HepG2 (cell line): ENCODE data around the gene SEMA7A. TPM values are rescaled to one million over a fixed set of nuclear protein-coding genes. Genes with fewer than 3 reads are reported as not detected.
A peak's percentile ranks its signal among the peaks of the same experiment; 100 is the strongest.

ENCODE experiments used
- HNF4G ChIP-seq, 2 experiments: sonication (generic) in 1 of 2; formaldehyde crosslinking in 1 of 2; IDR thresholded peaks; 2 replicates each; pipeline versions ENCODE4 v1.4.0 to v1.6.1; 2011 to 2020; ENCODE audit warnings: borderline replicate concordance in 2 of 2, low read depth in 2 of 2, mild to moderate bottlenecking in 2 of 2, low read length in 1 of 2, missing genetic modification reagents in 1 of 2, moderate library complexity in 1 of 2
- KAT8 ChIP-seq: IDR thresholded peaks from 2 replicates; pipeline ENCODE4 v1.6.1; 2016; ENCODE audit warnings: missing genetic modification reagents, missing compliant biosample characterization
- NR2F6 ChIP-seq, 2 experiments: IDR thresholded peaks; 2 replicates each; pipeline ENCODE4 v1.6.1; 2016; ENCODE audit warnings: antibody characterized with exemption in 1 of 2, mild to moderate bottlenecking in 1 of 2
- SNAI1 ChIP-seq: sonication (generic); formaldehyde crosslinking; IDR thresholded peaks from 2 replicates; pipeline ENCODE4 v1.5.0; 2020; ENCODE audit warnings: mild to moderate bottlenecking, missing genetic modification reagents, borderline replicate concordance
- TOE1 ChIP-seq: sonication (generic); formaldehyde crosslinking; IDR thresholded peaks from 2 replicates; pipeline ENCODE4 v1.4.0; 2020; ENCODE audit warnings: mild to moderate bottlenecking, missing genetic modification reagents
- ZMYM2 ChIP-seq: sonication (generic); formaldehyde crosslinking; IDR thresholded peaks from 2 replicates; pipeline ENCODE4 v1.8.0; 2022; ENCODE audit warnings: mild to moderate bottlenecking, missing genetic modification reagents
- ZNF253 ChIP-seq: sonication (generic); formaldehyde crosslinking; IDR thresholded peaks from 2 replicates; pipeline ENCODE4 v1.8.0; 2022; ENCODE audit warnings: mild to moderate bottlenecking, missing genetic modification reagents, borderline replicate concordance
- ZNF556 ChIP-seq: sonication (generic); formaldehyde crosslinking; IDR thresholded peaks from 2 replicates; pipeline ENCODE4 v1.4.0; 2020; ENCODE audit warnings: mild to moderate bottlenecking, missing genetic modification reagents, borderline replicate concordance
- ZNF720 ChIP-seq: sonication (generic); formaldehyde crosslinking; IDR thresholded peaks from 2 replicates; pipeline ENCODE4 v1.4.0; 2020; ENCODE audit warnings: missing genetic modification reagents
- ZNF788 ChIP-seq: sonication (generic); formaldehyde crosslinking; IDR thresholded peaks from 2 replicates; pipeline ENCODE4 v1.5.0; 2020; ENCODE audit warnings: mild to moderate bottlenecking, missing genetic modification reagents, borderline replicate concordance
- polyA plus RNA-seq, 8 experiments: library from polyadenylated mRNA; depleted of rRNA in 3 of 8; stranded (reverse) in 7 of 8; unstranded in 1 of 8; fragments of >200 nt; fragmentation: Illumina TruSeq in 4 of 8; extraction: Trizol in 4 of 8; gene quantifications; 2 replicates each; pipeline versions ENCODE4 v1.2.1 to v1.2.3, GENCODE V29; 2011 to 2016; ENCODE audit warnings: low read depth in 4 of 8, missing spikeins in 1 of 8, mixed read lengths in 1 of 8; ENCODE audit not compliant: insufficient read depth in 1 of 8
- total RNA-seq, 5 experiments: library from RNA; depleted of rRNA; stranded (reverse); fragments of >200 nt; fragmentation: Illumina TruSeq; extraction: Trizol; gene quantifications; 2 replicates each; pipeline ENCODE4 v1.2.3, GENCODE V29; 2016; ENCODE audit warnings: low read depth in 1 of 5
- TF ChIP-seq, protein P1 (sequence below): sonication (generic); formaldehyde crosslinking; IDR thresholded peaks from 2 replicates; pipeline ENCODE4 v1.5.1; 2020; ENCODE audit warnings: mild to moderate bottlenecking, missing genetic modification reagents, moderate library complexity
- TF ChIP-seq, protein P2 (sequence below): sonication (generic); formaldehyde crosslinking; IDR thresholded peaks from 2 replicates; pipeline ENCODE4 v1.9.0; 2022; ENCODE audit warnings: missing genetic modification reagents, mild to moderate bottlenecking, borderline replicate concordance
- TF ChIP-seq, protein P3 (sequence below): sonication (generic); formaldehyde crosslinking; IDR thresholded peaks from 2 replicates; pipeline ENCODE4 v1.4.0; 2020; ENCODE audit warnings: mild to moderate bottlenecking, missing genetic modification reagents
- TF ChIP-seq, protein P4 (sequence below): sonication (generic); formaldehyde crosslinking; IDR thresholded peaks from 2 replicates; pipeline ENCODE4 v1.8.0; 2022; ENCODE audit warnings: mild to moderate bottlenecking, missing genetic modification reagents, borderline replicate concordance
- TF ChIP-seq, protein P5 (sequence below): IDR thresholded peaks from 2 replicates; pipeline ENCODE4 v1.6.1; 2016; ENCODE audit warnings: low read depth

The SEMA7A gene
- total and polyA plus RNA-seq, 2 of the 13 experiments (the other 11 are each of a cell fraction or from before 2014, with no cell fraction given): 9.0 to 15.8 TPM

DNA sequence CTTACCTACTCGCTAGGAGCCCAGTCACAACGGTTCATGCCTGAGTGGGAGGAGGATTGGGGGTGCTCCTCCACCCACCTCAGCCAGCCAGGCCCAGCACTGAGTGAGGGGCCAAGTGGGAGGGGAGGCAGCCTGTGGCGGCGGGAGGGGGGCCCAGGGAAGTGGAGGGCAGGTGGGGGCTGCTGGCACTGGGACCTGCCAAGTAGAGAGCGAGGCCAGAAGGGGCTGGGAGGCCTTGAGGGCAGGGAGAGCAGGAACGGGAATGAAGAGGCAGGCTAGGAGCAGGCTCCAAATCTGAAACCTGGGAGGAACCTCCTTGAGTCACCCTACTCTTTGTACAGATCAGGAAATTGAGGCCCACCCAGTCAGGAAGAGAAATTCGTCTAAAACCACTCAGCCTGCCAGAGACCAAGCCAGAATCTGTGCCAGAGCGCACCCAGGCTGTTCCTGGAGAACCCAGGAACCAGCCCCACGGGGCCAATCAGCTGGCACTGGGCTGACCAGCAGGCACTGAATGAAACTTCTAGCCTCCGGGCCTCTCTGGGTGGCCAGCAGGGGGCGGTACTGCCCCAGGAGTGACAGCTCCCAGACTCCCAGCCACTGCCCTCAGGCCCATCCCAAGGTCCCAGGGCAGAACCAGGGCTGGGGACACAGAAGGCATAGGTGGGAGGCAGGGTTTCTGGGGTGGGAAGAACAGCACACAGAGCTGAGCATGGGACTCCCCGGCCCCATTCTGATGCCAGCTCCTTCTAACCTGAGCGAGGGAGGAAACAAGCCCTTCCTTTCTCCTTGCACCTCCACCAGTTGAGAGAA lies 51.5 kb downstream of the SEMA7A start (continued):
- TF ChIP-seq, protein P1, sequence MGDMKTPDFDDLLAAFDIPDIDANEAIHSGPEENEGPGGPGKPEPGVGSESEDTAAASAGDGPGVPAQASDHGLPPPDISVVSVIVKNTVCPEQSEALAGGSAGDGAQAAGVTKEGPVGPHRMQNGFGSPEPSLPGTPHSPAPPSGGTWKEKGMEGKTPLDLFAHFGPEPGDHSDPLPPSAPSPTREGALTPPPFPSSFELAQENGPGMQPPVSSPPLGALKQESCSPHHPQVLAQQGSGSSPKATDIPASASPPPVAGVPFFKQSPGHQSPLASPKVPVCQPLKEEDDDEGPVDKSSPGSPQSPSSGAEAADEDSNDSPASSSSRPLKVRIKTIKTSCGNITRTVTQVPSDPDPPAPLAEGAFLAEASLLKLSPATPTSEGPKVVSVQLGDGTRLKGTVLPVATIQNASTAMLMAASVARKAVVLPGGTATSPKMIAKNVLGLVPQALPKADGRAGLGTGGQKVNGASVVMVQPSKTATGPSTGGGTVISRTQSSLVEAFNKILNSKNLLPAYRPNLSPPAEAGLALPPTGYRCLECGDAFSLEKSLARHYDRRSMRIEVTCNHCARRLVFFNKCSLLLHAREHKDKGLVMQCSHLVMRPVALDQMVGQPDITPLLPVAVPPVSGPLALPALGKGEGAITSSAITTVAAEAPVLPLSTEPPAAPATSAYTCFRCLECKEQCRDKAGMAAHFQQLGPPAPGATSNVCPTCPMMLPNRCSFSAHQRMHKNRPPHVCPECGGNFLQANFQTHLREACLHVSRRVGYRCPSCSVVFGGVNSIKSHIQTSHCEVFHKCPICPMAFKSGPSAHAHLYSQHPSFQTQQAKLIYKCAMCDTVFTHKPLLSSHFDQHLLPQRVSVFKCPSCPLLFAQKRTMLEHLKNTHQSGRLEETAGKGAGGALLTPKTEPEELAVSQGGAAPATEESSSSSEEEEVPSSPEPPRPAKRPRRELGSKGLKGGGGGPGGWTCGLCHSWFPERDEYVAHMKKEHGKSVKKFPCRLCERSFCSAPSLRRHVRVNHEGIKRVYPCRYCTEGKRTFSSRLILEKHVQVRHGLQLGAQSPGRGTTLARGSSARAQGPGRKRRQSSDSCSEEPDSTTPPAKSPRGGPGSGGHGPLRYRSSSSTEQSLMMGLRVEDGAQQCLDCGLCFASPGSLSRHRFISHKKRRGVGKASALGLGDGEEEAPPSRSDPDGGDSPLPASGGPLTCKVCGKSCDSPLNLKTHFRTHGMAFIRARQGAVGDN (CRISPR knock-in tag): peak; percentile 76
- TF ChIP-seq, protein P2, sequence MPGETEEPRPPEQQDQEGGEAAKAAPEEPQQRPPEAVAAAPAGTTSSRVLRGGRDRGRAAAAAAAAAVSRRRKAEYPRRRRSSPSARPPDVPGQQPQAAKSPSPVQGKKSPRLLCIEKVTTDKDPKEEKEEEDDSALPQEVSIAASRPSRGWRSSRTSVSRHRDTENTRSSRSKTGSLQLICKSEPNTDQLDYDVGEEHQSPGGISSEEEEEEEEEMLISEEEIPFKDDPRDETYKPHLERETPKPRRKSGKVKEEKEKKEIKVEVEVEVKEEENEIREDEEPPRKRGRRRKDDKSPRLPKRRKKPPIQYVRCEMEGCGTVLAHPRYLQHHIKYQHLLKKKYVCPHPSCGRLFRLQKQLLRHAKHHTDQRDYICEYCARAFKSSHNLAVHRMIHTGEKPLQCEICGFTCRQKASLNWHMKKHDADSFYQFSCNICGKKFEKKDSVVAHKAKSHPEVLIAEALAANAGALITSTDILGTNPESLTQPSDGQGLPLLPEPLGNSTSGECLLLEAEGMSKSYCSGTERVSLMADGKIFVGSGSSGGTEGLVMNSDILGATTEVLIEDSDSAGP (CRISPR knock-in tag): peak; percentile 54; the same call in 1 of the 2 replicates
- TF ChIP-seq NR2F6 (IDR thresholded peaks at IDR 0.05) (no peak), NR2F6 (CRISPR knock-in tag; IDR thresholded peaks at IDR 0.05) (peak; percentile 30; the same call in 1 of the 2 replicates), SNAI1 (no peak), HNF4G (IDR thresholded peaks at IDR 0.05; ENCODE audit: borderline replicate concordance, low read depth, low read length) (no peak; the same call in 1 of the 2 replicates), HNF4G (CRISPR knock-in tag; IDR thresholded peaks at IDR 0.05; ENCODE audit: borderline replicate concordance, low read depth) (no peak; the same call in 1 of the 2 replicates), ZMYM2 (no peak), ZNF556 (no peak), ZNF788 (no peak), ZNF720 (CRISPR knock-in tag) (no peak), KAT8 (CRISPR knock-in tag) (peak; percentile 55; the same call in 1 of the 2 replicates), ZNF253 (CRISPR knock-in tag) (no peak), TOE1 (CRISPR knock-in tag) (no peak)
- TF ChIP-seq, protein P3, sequence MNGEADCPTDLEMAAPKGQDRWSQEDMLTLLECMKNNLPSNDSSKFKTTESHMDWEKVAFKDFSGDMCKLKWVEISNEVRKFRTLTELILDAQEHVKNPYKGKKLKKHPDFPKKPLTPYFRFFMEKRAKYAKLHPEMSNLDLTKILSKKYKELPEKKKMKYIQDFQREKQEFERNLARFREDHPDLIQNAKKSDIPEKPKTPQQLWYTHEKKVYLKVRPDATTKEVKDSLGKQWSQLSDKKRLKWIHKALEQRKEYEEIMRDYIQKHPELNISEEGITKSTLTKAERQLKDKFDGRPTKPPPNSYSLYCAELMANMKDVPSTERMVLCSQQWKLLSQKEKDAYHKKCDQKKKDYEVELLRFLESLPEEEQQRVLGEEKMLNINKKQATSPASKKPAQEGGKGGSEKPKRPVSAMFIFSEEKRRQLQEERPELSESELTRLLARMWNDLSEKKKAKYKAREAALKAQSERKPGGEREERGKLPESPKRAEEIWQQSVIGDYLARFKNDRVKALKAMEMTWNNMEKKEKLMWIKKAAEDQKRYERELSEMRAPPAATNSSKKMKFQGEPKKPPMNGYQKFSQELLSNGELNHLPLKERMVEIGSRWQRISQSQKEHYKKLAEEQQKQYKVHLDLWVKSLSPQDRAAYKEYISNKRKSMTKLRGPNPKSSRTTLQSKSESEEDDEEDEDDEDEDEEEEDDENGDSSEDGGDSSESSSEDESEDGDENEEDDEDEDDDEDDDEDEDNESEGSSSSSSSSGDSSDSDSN (CRISPR knock-in tag): peak; percentile 38; the same call in 1 of the 2 replicates
- TF ChIP-seq, protein P4, sequence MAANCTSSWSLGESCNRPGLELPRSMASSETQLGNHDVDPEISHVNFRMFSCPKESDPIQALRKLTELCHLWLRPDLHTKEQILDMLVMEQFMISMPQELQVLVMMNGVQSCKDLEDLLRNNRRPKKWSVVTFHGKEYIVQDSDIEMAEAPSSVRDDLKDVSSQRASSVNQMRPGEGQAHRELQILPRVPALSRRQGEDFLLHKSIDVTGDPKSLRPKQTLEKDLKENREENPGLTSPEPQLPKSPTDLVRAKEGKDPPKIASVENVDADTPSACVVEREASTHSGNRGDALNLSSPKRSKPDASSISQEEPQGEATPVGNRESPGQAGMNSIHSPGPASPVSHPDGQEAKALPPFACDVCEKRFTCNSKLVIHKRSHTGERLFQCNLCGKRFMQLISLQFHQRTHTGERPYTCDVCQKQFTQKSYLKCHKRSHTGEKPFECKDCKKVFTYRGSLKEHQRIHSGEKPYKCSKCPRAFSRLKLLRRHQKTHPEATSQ (CRISPR knock-in tag): no peak
- TF ChIP-seq, protein P5, sequence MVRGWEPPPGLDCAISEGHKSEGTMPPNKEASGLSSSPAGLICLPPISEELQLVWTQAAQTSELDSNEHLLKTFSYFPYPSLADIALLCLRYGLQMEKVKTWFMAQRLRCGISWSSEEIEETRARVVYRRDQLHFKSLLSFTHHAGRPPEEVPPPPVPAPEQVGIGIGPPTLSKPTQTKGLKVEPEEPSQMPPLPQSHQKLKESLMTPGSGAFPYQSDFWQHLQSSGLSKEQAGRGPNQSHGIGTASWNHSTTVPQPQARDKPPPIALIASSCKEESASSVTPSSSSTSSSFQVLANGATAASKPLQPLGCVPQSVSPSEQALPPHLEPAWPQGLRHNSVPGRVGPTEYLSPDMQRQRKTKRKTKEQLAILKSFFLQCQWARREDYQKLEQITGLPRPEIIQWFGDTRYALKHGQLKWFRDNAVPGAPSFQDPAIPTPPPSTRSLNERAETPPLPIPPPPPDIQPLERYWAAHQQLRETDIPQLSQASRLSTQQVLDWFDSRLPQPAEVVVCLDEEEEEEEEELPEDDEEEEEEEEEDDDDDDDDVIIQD (CRISPR knock-in tag): no peak
